GM21576 (cell line): Measurements from ENCODE around the gene TMEM94.
"Not testable (repeated sequence)": the region's sequence is repeated elsewhere in the genome, so short reads cannot be mapped to it uniquely, and the experiment has no call there.

Source experiments
- ATAC-seq: cut with Tn5 transposase; IDR thresholded peaks from one replicate; pipeline ENCODE4 v1.9.1; 2021; ENCODE audit warnings: mild to moderate bottlenecking, moderate library complexity; ENCODE audit not compliant: unreplicated experiment

Gene TMEM94

DNA sequence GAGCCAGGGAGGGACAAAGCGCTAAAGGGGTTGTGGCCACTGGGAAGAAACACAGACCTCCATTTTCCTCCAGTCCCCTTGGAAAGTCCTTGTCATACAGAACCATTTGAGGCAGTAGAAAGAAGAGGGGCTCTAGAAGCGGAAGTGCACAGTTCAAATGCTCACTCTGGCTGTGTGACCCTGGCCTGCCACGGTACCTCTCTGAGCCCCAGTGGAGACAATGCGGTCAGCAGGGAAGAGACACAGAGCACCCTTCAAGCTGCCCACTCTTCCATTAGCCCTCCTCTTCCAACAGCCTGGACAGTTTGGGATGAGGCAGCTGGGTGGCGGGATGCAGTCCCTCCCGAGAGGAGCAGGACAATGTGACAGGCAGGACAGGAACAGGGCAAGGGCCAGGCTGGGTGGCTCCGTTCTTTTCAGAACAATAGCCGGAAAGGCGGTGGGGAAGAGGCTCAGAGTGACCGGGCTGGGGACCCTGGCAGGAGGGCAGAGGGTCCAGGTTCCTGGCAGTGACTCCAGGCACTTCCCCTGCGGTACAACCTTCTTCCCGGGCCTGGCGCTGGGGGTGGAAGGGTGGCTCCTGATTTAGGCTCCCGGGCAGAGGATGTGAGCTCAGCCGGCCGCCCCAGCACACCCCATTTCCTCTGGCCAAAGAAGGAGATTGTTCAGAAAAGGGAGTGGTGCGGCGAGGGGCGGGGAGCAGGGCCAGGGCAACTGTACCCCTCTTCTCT is 53.3 kb downstream of the TMEM94 start:
- no peak for ATAC-seq

GRCh38 chr17:75511270-75511609 is 54.8 kb downstream of the TMEM94 start:
- ATAC-seq = no peak

GRCh38 chr17:75511610-75512575 is 55.5 kb downstream of the TMEM94 start:
- ATAC-seq = no peak

- no peak for ATAC-seq
Measured at GRCh38 chr17:75512926-75513640, 56.6 kb downstream of the TMEM94 start.

- no peak for ATAC-seq
Measured at GRCh38 chr17:75513641-75514000, 57.2 kb downstream of the TMEM94 start.

GRCh38 chr17:75514299-75514918 is 58.0 kb downstream of the TMEM94 start:
- no peak for ATAC-seq

DNA sequence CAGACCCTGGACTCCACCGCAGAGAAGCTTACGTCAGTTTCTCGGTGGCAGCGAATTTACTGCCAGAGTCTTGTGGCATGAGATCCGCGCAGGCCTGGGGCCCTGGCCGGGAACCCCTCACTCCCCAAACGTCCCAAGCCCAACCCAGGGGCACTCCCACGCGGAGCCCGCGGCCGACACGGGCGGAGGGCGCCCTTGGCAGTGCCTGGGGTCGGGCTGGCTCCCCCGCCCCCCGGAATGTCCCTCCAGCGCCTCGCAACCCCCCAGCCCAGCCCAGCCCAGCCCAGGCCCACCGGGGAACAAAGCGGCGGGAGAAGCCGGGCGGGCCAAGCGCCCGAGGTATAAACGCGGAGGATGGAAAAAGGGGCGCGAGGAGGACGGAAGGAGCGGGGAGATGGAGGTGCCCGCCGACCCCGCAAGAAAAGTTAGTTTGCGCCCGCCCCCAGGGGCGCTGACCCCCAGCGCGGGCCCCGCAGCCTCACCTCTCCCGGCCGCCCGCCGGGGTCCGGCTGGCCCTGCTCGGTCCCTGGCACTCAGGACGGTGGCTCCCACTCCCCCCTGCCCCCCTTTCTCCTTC is 58.6 kb downstream of the TMEM94 start:
- ATAC-seq = no peak

DNA sequence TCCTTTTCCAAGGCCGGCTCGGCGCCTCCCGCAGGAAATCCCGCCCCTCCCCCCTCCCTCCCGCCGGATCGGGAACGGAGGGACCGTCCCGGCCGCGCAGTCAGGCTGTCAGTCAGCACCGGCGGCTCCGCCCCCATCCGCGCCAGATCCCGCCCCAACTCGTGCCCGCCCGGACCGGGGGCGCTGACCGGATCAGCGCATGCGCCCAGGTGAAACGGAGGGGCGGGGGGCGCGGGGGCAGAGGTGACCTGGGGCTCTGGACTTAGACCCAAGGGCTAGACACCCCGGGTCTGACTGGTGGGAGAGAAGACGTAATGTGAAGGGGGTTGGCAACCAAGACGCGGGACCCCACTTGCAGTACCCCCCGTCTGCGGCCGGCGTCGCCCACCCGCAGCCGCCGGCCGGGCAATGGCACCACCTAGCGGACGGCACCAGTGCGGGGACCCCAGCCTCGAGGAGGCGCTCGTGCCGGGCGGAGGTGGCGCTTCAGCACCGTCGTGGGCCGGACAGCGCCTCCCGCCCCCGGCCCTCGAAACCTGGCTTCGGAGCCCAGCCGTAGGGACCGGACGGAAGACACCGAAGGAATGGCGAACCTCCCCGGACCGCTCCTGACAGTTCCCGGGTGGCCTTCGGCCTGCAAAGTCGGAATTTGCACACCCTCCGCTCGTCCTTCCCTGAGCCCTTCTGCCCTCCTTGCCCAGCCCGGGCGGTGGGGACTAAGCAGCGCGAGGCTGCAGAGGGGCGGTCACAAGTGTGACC is 59.2 kb downstream of the TMEM94 start, which contains the start of gene CASKIN2:
TSS of gene CASKIN2 (minus strand) at position 42 of the 759 bp plus-strand sequence. CDS start 1,733 bp downstream, outside the sequence.
- peak; percentile 39 for ATAC-seq

- peak; percentile 60 for ATAC-seq
Measured at GRCh38 chr17:75516255-75516618, 59.8 kb downstream of the TMEM94 start, which contains the start of gene TSEN54. Gene TSEN54, plus strand, starts transcription at chr17:75516528. Its CDS starts 33 bp downstream, at chr17:75516561.

- peak; percentile 18 for ATAC-seq
Measured at GRCh38 chr17:75516619-75517296, 60.3 kb downstream of the TMEM94 start.

DNA sequence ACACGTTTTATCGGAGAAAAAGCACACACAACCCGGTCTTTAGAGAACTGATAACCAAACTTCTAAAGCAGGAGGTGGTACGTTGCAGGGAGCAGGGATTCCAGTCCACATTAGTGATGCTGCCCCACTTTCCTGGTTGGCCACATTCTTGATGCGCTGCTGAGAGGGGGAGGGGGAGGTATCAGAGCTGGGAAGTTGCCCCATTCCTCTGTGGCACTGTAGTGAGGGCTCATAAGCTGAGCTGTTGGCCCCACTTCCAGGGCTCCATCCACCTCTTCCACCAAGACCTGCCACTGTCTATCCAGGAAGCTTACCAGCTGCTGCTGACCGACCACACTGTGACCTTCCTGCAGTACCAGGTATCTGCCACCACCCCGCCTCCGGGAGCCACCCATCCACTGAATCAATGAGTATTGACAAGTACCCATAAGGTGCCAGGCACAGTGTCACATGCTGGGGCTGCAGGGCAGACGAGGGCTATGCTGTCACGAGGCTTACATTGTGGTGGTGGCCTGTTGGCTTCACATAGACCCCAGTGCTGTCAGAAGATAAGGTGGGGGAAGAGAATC is 60.9 kb downstream of the TMEM94 start:
- ATAC-seq = no peak

- ATAC-seq = no peak
Measured at GRCh38 chr17:75518201-75518600, 61.8 kb downstream of the TMEM94 start.

DNA sequence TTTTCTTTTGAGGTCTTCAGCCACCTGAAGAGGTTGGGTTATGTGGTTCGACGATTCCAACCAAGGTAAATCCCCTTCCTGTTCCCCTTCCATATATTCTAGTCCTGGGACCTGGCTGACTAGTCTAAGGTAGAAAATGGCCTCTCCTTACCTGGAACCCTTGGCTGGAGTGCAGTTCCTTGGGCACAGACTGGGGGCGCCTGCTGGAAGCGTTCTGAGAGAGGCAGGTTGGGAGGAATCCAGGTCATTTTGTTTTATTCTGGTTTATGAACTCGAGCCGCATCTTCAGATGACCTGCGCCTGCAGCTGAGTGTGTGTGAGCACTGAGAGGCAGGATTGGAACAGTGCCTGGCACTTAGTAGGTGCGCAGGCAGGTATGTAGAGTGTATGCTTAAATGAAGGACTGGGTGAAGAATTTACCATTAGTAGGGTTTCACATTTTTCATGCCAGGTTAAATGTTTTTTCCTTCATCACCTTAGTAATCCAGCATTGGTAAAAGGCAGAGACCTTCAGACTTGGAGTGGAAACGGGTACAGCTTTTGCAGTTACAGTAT is 62.6 kb downstream of the TMEM94 start:
- no peak for ATAC-seq

- ATAC-seq = not testable (repeated sequence)
Measured at GRCh38 chr17:75520413-75520812, 64.0 kb downstream of the TMEM94 start.

GRCh38 chr17:75521290-75521689 is 64.9 kb downstream of the TMEM94 start:
- no peak for ATAC-seq

- no peak for ATAC-seq
Measured at GRCh38 chr17:75521951-75522727, 65.7 kb downstream of the TMEM94 start.

GRCh38 chr17:75523647-75524046 is 67.2 kb downstream of the TMEM94 start:
- ATAC-seq = no peak
